HepG2 (cell line): Measurements from ENCODE around the gene NR2F1-AS1.

ENCODE experiments used
- ATF2 ChIP-seq: sonication (generic); formaldehyde crosslinking; IDR thresholded peaks from 2 replicates; pipeline ENCODE4 v1.4.0; 2020; ENCODE audit warnings: missing genetic modification reagents
- CTCF ChIP-seq: sonication (generic); formaldehyde crosslinking; IDR thresholded peaks from 2 replicates; pipeline ENCODE4 v1.5.0; 2020; ENCODE audit warnings: mild to moderate bottlenecking, missing genetic modification reagents, moderate library complexity
- ELF4 ChIP-seq: sonication (generic); formaldehyde crosslinking; IDR thresholded peaks from 2 replicates; pipeline ENCODE4 v1.5.0; 2020; ENCODE audit warnings: missing genetic modification reagents, mild to moderate bottlenecking, moderate library complexity, borderline replicate concordance
- EP300 ChIP-seq, 3 experiments: sonication (generic) in 1 of 3; formaldehyde crosslinking in 1 of 3; IDR thresholded peaks; 2 replicates each; pipeline versions ENCODE4 v1.5.1 to v1.6.1; 2011 to 2020; ENCODE audit warnings: low read depth in 2 of 3, low read length in 2 of 3, borderline replicate concordance in 1 of 3, improper control_type of control experiment in 1 of 3, mild to moderate bottlenecking in 1 of 3, missing genetic modification reagents in 1 of 3, moderate library complexity in 1 of 3
- NCOA5 ChIP-seq: sonication (generic); formaldehyde crosslinking; IDR thresholded peaks from 2 replicates; pipeline ENCODE4 v1.4.0; 2020; ENCODE audit warnings: missing genetic modification reagents
- NFE2L2 ChIP-seq: fragments of 150-350 bp; IDR thresholded peaks from 2 replicates; pipeline ENCODE4 v1.6.1; 2014; ENCODE audit warnings: low read length
- PREB ChIP-seq: sonication (generic); formaldehyde crosslinking; IDR thresholded peaks from 2 replicates; pipeline ENCODE4 v1.4.0; 2020; ENCODE audit warnings: missing genetic modification reagents
- SMAD1 ChIP-seq: sonication (generic); formaldehyde crosslinking; IDR thresholded peaks from 2 replicates; pipeline ENCODE4 v1.4.0; 2020; ENCODE audit warnings: missing genetic modification reagents, low read depth, mild to moderate bottlenecking, borderline replicate concordance
- STAT5B ChIP-seq: sonication (generic); formaldehyde crosslinking; IDR thresholded peaks from 2 replicates; pipeline ENCODE4 v1.4.0; 2020; ENCODE audit warnings: missing genetic modification reagents
- ZFP37 ChIP-seq: sonication (generic); formaldehyde crosslinking; IDR thresholded peaks from 2 replicates; pipeline ENCODE4 v1.4.0; 2020; ENCODE audit warnings: missing genetic modification reagents, borderline replicate concordance
- ZKSCAN8 ChIP-seq: IDR thresholded peaks from 2 replicates; pipeline ENCODE4 v1.6.1; 2016; ENCODE audit warnings: borderline replicate concordance, missing genetic modification reagents, missing compliant biosample characterization
- ZNF441 ChIP-seq: sonication (generic); formaldehyde crosslinking; IDR thresholded peaks from 2 replicates; pipeline ENCODE4 v1.7.0; 2021; ENCODE audit warnings: missing genetic modification reagents, borderline replicate concordance
- ZNF501 ChIP-seq: sonication (generic); formaldehyde crosslinking; IDR thresholded peaks from 2 replicates; pipeline ENCODE4 v1.5.1; 2020; ENCODE audit warnings: mild to moderate bottlenecking, moderate library complexity, missing genetic modification reagents
- TF ChIP-seq, protein P1 (sequence below): sonication (generic); formaldehyde crosslinking; IDR thresholded peaks from 2 replicates; pipeline ENCODE4 v1.4.0; 2020; ENCODE audit warnings: mild to moderate bottlenecking, missing genetic modification reagents

DNA sequence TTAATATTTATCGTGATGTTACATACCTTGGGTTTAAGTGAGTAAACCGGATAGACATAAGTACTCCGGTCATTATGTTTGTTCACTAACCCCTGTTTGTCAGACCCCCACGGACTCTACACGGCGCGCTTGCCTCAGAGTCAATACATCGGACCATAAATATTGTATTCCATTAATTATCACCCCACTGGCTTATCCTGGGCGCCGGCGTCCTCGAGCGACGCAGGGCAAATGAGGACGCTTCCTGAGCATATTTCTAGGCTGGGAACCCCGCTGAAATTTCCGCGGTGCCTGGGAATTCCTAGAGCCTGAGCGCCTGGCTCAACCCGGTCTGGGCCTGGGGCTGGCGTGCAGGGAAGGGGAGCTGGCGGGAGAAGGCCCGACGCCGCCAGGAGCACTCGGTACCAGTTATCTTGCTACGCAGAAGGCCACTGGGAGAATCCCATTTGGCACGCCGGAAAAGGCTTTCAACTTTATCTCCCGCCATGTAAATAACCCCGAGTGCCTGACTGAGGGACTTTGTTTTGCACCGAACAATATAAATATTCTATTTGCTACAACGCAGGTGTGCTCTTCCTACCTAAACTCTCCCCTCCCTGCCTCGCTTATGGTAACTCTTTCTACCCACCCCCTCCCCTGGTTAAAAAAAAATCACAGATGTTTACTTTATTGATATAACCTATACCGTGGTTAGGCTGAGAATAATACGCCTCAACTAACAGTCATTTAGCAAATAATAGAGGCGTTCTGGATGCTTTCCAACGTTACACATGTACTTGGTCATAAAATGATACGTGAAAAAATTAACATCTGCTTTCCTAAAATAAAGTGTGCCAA, 21.4 kb upstream of the NR2F1-AS1 start:
- no peak for TF ChIP-seq NCOA5 (CRISPR knock-in tag)
- TF ChIP-seq, protein P1, sequence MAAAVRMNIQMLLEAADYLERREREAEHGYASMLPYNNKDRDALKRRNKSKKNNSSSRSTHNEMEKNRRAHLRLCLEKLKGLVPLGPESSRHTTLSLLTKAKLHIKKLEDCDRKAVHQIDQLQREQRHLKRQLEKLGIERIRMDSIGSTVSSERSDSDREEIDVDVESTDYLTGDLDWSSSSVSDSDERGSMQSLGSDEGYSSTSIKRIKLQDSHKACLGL (CRISPR knock-in tag) = no peak
- TF ChIP-seq ELF4 = no peak
- no peak for TF ChIP-seq CTCF (CRISPR knock-in tag)
- no peak for TF ChIP-seq ZFP37 (CRISPR knock-in tag)
- no peak for TF ChIP-seq NFE2L2
- TF ChIP-seq ZNF441 (CRISPR knock-in tag) = no peak
- no peak for TF ChIP-seq STAT5B (CRISPR knock-in tag)
- no peak for TF ChIP-seq ZNF501 (CRISPR knock-in tag)
- no peak for TF ChIP-seq ZKSCAN8 (CRISPR knock-in tag)
- no peak for TF ChIP-seq SMAD1
- TF ChIP-seq EP300 (IDR thresholded peaks at IDR 0.05; ENCODE audit: low read depth in 2 of 2, low read length in 2 of 2) = no peak
- no peak for TF ChIP-seq EP300 (CRISPR knock-in tag; IDR thresholded peaks at IDR 0.05; ENCODE audit: borderline replicate concordance)
- no peak for TF ChIP-seq ATF2
- no peak for TF ChIP-seq PREB (CRISPR knock-in tag)
